ENCODE results near the gene NLRC5. TPM values are rescaled to one million over a fixed set of nuclear protein-coding genes. Genes with fewer than 3 reads are reported as not detected.

NLRC5 gene
- total and polyA plus RNA-seq, 9 of the 15 experiments (the other 6 are each of a cell fraction or from before 2014, with no cell fraction given): 0.59 to 0.71 TPM; not detected in 7

DNA sequence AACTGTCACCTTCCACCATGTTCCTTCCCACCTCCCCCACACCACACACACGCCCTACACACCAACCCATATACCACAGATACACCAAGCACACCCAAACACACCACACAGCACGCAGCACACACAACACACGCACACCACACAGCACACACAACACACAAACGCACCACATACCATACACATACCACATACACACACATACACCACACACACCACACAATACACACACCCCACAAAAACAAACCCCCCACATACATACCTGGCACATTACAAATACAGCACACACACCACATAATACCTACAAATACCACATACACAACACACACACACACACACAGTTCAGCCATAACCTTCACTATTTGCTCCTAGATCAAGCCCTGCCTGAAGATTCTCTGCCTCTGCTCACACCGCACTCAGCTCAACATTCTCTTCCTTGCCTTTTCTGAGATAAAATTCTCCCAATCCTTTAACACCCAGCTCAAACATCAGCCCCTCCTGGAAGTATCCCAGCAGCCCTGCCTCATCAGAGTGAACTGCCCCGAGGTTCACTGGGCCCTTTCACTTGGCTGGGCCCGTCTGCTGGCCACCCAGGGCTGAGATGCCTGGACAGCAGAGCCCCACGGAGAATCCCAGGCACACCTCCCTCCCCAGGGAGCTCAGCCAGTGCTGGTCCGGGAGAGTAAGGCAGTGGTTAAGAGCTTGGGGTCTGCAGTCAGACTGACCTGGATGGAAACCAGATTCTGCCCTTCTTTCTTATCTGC lies 71.1 kb downstream of the NLRC5 start (continued):
- TF ChIP-seq, protein P1, sequence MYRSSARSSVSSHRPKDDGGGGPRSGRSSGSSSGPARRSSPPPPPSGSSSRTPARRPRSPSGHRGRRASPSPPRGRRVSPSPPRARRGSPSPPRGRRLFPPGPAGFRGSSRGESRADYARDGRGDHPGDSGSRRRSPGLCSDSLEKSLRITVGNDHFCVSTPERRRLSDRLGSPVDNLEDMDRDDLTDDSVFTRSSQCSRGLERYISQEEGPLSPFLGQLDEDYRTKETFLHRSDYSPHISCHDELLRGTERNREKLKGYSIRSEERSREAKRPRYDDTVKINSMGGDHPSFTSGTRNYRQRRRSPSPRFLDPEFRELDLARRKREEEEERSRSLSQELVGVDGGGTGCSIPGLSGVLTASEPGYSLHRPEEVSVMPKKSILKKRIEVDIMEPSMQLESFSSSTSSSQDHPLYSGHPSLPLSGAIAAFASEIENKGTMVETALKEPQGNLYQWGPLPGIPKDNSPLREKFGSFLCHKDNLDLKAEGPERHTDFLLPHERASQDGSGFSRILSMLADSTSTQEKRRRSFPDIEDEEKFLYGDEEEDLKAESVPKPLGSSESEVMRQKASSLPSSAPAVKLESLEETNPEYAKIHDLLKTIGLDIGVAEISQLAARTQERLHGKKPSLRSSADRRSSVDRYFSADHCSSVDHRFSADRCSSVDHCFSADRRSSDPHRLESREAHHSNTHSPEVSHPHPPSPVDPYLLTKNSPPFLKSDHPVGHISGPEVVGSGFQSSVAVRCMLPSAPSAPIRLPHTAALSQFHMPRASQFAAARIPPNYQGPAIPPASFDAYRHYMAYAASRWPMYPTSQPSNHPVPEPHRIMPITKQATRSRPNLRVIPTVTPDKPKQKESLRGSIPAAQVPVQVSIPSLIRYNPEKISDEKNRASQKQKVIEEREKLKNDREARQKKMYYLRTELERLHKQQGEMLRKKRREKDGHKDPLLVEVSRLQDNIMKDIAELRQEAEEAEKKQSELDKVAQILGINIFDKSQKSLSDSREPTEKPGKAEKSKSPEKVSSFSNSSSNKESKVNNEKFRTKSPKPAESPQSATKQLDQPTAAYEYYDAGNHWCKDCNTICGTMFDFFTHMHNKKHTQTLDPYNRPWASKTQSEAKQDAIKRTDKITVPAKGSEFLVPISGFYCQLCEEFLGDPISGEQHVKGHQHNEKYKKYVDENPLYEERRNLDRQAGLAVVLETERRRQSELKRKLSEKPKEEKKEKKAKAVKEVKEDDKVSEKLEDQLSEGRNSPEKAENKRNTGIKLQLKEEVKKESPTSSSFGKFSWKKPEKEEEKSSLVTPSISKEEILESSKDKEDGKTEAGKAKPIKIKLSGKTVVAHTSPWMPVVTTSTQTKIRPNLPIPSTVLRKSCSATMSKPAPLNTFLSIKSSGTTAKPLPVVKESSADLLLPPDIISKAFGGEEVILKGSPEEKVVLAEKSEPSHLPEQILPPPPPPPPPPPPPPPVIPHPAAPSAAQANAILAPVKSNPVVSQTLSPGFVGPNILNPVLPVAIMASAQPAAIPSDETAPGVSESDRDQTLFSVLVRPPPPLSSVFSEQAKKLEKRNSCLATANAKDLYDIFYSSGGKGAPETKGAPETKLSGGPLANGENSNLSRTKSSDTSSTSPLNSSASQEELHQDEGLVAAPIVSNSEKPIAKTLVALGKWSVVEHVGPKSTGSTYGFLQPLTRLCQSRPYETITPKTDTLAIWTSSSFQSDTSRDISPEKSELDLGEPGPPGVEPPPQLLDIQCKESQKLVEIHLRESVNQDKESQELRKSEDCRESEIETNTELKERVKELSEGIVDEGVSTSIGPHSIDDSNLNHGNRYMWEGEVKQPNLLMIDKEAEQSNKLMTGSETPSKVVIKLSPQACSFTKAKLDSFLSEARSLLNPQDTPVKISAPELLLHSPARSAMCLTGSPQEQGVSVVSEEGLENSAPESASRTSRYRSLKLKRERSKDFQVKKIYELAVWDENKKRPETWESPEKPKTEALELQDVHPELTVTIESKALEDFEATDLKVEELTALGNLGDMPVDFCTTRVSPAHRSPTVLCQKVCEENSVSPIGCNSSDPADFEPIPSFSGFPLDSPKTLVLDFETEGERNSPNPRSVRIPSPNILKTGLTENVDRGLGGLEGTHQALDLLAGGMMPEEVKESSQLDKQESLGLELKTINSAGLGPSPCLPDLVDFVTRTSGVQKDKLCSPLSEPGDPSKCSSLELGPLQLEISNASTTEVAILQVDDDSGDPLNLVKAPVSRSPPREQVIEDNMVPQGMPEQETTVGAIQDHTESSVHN (IDR thresholded peaks at IDR 0.05; ENCODE audit: borderline replicate concordance in 1 of 2, low read depth in 1 of 2): no peak
- TF ChIP-seq, protein P2, sequence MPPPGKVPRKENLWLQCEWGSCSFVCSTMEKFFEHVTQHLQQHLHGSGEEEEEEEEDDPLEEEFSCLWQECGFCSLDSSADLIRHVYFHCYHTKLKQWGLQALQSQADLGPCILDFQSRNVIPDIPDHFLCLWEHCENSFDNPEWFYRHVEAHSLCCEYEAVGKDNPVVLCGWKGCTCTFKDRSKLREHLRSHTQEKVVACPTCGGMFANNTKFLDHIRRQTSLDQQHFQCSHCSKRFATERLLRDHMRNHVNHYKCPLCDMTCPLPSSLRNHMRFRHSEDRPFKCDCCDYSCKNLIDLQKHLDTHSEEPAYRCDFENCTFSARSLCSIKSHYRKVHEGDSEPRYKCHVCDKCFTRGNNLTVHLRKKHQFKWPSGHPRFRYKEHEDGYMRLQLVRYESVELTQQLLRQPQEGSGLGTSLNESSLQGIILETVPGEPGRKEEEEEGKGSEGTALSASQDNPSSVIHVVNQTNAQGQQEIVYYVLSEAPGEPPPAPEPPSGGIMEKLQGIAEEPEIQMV (tag; conservative IDR thresholded peaks at IDR 0.05; ENCODE audit: low read depth): no peak
- TF ChIP-seq TEAD2 (tag; IDR thresholded peaks at IDR 0.05): no peak
- TF ChIP-seq SMAD3 (CRISPR knock-in tag; conservative IDR thresholded peaks at IDR 0.05): no peak
- no peak for TF ChIP-seq ZNF561 (CRISPR knock-in tag; conservative IDR thresholded peaks at IDR 0.05)
- TF ChIP-seq TRIM24 (IDR thresholded peaks at IDR 0.05): peak in 1 of 2 experiments; percentile 12; a peak in 1 of 4 replicates
- no peak for TF ChIP-seq RBM22 (IDR thresholded peaks at IDR 0.05; ENCODE audit: low read depth, low read length, poor library complexity, severe bottlenecking)
- no peak for TF ChIP-seq NCOA4 (IDR thresholded peaks at IDR 0.05; ENCODE audit: partially characterized antibody)
- no peak for TF ChIP-seq TRIM25 (IDR thresholded peaks at IDR 0.05; ENCODE audit: borderline replicate concordance)
